A673 (cell line): ENCODE measurements around the gene AARS2.

Experiments used
- CTCF ChIP-seq: fragments of 300-800, 200-600 bp; sonication (generic); conservative IDR thresholded peaks from 2 replicates; pipeline ENCODE4 v1.5.1; 2017; ENCODE audit warnings: low read depth, mild to moderate bottlenecking, antibody characterized with exemption, low read length, moderate library complexity, mixed read lengths
- EZH2 ChIP-seq: fragments of 200-600 bp; sonication (generic); IDR thresholded peaks from 2 replicates; pipeline ENCODE4 v1.6.1; 2017; ENCODE audit warnings: borderline replicate concordance, low read depth, mild to moderate bottlenecking, mixed read lengths, antibody characterized with exemption, low read length; ENCODE audit not compliant: poor library complexity, severe bottlenecking

- no peak for TF ChIP-seq CTCF
- TF ChIP-seq EZH2: no peak
Measured at GRCh38 chr6:44311767-44312166, 1.4 kb downstream of the AARS2 start.
